HEK293T (cell line): ENCODE data around the gene AOPEP.

Experiments used
- CTCF ChIA-PET: fragments of 350-600 bp; formaldehyde crosslinking; extraction: SDS; loops from one replicate; lab custom pipeline; 2021; ENCODE audit warnings: antibody characterized with exemption, inconsistent platforms; lab: Yijun Ruan, JAX
- POLR2A ChIA-PET: fragments of 350-600 bp; formaldehyde crosslinking; extraction: SDS; loops from one replicate; lab custom pipeline; 2020; ENCODE audit warnings: antibody characterized with exemption, inconsistent platforms; lab: Yijun Ruan, JAX
- DNase-seq: peaks from one replicate; pipeline ENCODE4 v3.0.0; 2012; ENCODE audit warnings: mixed read lengths; ENCODE audit errors: extremely low spot score
- ARNT ChIP-seq: fragments of 450-650 bp; IDR thresholded peaks from 2 replicates; pipeline ENCODE4 v1.6.1; 2017; ENCODE audit warnings: mild to moderate bottlenecking
- BHLHE40 ChIP-seq: fragments of 450-650 bp; IDR thresholded peaks from 2 replicates; pipeline ENCODE4 v1.6.1; 2016; ENCODE audit warnings: mild to moderate bottlenecking, moderate library complexity, borderline replicate concordance
- CTBP1 ChIP-seq: fragments of 450-650 bp; IDR thresholded peaks from 2 replicates; pipeline ENCODE4 v1.6.1; 2016; ENCODE audit warnings: borderline replicate concordance
- ELF4 ChIP-seq: fragments of 450-650 bp; IDR thresholded peaks from 2 replicates; pipeline ENCODE4 v1.6.1; 2017; ENCODE audit warnings: antibody characterized with exemption
- FOXA1 ChIP-seq: fragments of 450-650 bp; IDR thresholded peaks from 2 replicates; pipeline ENCODE4 v1.6.1; 2016; ENCODE audit warnings: mild to moderate bottlenecking
- FOXK2 ChIP-seq: fragments of 450-650 bp; IDR thresholded peaks from 2 replicates; pipeline ENCODE4 v1.6.1; 2016; ENCODE audit warnings: mild to moderate bottlenecking
- FOXM1 ChIP-seq: fragments of 450-650 bp; IDR thresholded peaks from 2 replicates; pipeline ENCODE4 v1.6.1; 2017; ENCODE audit warnings: mild to moderate bottlenecking, borderline replicate concordance
- HDGF ChIP-seq: fragments of 450-650 bp; IDR thresholded peaks from 2 replicates; pipeline ENCODE4 v1.6.1; 2017; ENCODE audit warnings: antibody characterized with exemption, borderline replicate concordance
- L3MBTL2 ChIP-seq: fragments of 450-650 bp; conservative IDR thresholded peaks from 2 replicates; pipeline ENCODE4 v1.6.1; 2016; ENCODE audit warnings: mild to moderate bottlenecking
- LEF1 ChIP-seq: fragments of 450-650 bp; IDR thresholded peaks from 2 replicates; pipeline ENCODE4 v1.6.1; 2017; ENCODE audit warnings: mild to moderate bottlenecking, borderline replicate concordance
- NFRKB ChIP-seq: fragments of 450-650 bp; IDR thresholded peaks from 2 replicates; pipeline ENCODE4 v1.6.1; 2016; ENCODE audit warnings: mild to moderate bottlenecking, moderate library complexity
- SP1 ChIP-seq: fragments of 450-650 bp; IDR thresholded peaks from 2 replicates; pipeline ENCODE4 v1.6.1; 2017
- SUZ12 ChIP-seq: fragments of 450-650 bp; IDR thresholded peaks from 2 replicates; pipeline ENCODE4 v1.6.1; 2016; ENCODE audit warnings: mild to moderate bottlenecking
- TARDBP ChIP-seq: fragments of 450-650 bp; IDR thresholded peaks from 2 replicates; pipeline ENCODE4 v1.6.1; 2016
- ZNF384 ChIP-seq: fragments of 450-650 bp; IDR thresholded peaks from 2 replicates; pipeline ENCODE4 v1.6.1; 2016
- TF ChIP-seq, protein P1 (sequence below): fragments of 450-650 bp; IDR thresholded peaks from 2 replicates; pipeline ENCODE4 v1.6.1; 2016

The AOPEP gene, protein sequence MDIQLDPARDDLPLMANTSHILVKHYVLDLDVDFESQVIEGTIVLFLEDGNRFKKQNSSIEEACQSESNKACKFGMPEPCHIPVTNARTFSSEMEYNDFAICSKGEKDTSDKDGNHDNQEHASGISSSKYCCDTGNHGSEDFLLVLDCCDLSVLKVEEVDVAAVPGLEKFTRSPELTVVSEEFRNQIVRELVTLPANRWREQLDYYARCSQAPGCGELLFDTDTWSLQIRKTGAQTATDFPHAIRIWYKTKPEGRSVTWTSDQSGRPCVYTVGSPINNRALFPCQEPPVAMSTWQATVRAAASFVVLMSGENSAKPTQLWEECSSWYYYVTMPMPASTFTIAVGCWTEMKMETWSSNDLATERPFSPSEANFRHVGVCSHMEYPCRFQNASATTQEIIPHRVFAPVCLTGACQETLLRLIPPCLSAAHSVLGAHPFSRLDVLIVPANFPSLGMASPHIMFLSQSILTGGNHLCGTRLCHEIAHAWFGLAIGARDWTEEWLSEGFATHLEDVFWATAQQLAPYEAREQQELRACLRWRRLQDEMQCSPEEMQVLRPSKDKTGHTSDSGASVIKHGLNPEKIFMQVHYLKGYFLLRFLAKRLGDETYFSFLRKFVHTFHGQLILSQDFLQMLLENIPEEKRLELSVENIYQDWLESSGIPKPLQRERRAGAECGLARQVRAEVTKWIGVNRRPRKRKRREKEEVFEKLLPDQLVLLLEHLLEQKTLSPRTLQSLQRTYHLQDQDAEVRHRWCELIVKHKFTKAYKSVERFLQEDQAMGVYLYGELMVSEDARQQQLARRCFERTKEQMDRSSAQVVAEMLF

DNA sequence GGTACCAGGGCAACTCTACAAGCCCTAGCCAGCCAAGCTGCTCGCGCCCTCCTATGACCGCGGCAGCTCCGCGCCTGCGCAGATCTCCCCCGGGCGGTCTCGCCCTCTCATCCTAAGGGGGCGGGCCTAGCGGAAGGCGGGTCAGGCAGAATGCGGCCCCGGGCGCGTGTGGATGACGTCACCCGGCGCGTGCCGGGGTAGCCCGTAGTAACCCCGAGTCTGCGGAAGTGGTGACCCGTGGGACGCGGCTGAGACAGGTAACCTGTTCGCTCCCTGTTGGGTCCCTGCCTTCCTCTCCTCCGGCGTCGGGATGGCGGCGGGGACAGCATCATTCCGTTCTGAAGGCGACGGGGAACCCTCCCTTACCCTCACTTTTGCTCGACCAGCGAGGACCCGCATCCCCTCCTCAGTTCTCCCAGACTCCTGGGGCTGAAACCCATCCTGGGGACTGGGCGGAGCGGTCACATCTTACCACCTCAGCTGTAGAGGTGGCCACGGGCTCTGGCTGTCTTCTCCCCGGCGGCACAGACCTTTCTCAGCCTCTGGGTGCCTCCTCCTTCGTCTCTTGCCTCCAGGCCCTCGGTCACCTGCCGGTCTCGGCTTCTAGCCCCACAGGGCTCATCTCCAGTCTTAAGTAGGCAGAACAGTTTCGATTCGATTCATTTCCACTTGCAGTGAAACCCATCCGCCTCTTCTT lies at the start of gene AOPEP:
AOPEP (plus strand) TSS at position 205 of the 697 bp plus-strand sequence. CDS start 33,085 bp downstream, outside the sequence.
- POLR2A ChIA-PET: interaction anchor here (0.6 to 1.4 kb wide), 7 partner anchors 10 to 58 kb away, joined by 3 to 6 read pairs (median 3); no protein-coding TSS in a partner anchor
- CTCF ChIA-PET: interaction anchor here (1.1 kb wide), 1 partner anchor 21 kb away, joined by 3 read pairs; no protein-coding TSS in a partner anchor
- TF ChIP-seq ELF4 (peak; percentile 57; the same call in 1 of the 2 replicates), L3MBTL2 (peak; percentile 74), SUZ12 (no peak), ZNF384 (no peak)
- TF ChIP-seq, protein P1, sequence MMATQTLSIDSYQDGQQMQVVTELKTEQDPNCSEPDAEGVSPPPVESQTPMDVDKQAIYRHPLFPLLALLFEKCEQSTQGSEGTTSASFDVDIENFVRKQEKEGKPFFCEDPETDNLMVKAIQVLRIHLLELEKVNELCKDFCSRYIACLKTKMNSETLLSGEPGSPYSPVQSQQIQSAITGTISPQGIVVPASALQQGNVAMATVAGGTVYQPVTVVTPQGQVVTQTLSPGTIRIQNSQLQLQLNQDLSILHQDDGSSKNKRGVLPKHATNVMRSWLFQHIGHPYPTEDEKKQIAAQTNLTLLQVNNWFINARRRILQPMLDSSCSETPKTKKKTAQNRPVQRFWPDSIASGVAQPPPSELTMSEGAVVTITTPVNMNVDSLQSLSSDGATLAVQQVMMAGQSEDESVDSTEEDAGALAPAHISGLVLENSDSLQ: no peak
- DNase-seq: peak; percentile 99

DNA sequence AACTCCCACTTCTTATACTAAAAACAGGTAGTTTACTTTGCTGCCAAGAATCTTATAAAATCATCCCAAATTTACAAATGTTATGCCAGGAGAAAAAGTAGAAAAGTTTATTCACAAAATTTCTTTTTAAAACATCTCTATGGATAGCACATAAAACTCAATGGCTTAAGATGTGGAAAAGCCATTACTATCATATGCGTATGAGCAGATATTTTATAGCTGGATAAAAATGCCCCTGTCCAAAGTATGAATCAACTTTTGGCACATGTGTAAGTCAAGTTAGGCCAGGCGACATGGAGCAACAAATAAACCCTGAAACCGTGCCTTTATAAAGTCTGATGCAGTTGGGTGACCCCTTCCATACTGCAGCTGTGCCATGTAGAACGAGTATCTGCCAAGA lies 48.6 kb upstream of the AOPEP start:
- CTCF ChIA-PET: interaction anchor here (0.5 kb wide), 1 partner anchor 9 kb away, joined by 3 read pairs; no protein-coding TSS in a partner anchor
- DNase-seq: no peak
- POLR2A ChIA-PET: no interaction called here
- TF ChIP-seq SP1 (no peak), CTBP1 (no peak), ELF4 (no peak), ARNT (no peak), L3MBTL2 (no peak), FOXK2 (no peak), SUZ12 (no peak), FOXM1 (no peak)

DNA sequence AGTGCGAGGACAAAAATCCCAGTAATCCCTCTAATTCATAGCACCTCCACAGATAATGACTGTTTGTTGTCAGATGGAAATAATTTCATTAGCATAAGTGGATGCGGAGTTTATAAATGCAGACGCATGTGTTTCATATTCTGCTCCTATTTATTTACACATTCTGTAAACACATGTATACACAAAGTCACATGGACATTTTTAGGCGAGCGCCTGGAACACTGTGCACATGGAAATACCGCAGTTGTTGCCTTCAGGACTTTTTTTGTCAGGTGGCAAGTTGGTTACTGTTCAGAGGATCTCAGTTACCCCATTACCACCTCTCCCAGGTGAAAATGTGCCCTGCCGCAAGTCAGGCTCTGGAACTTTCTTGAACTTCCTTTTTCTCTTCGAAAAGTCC lies 46.9 kb upstream of the AOPEP start:
- POLR2A ChIA-PET: no interaction called here
- CTCF ChIA-PET: interaction anchor here (1.1 kb wide), 2 partner anchors 58 to 452 kb away, joined by 3 to 8 read pairs; no protein-coding TSS in a partner anchor
- no peak for TF ChIP-seq SUZ12
- DNase-seq: no peak

DNA sequence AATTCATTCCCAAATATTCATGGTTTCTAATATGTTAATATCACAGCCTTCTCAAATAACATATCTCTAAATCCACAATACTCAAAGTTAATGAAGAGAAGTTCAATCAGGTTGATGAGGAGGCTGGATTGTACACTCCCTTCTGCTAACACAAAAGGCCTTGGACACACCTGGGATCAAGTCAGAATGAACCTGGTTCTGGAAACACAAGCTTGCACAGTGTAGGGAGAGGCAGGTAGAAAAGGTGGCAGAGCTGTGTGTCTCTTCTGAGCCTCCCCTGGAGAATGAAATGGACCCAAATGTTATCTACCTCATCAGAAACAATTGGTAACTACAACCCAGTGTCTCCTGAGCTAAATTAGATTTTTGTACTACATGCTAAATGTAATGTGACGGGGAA lies 46.5 kb upstream of the AOPEP start:
- no peak for TF ChIP-seq FOXK2
- no peak for TF ChIP-seq ZNF384
- no peak for TF ChIP-seq ELF4
- TF ChIP-seq SUZ12: no peak
- no peak for TF ChIP-seq CTBP1
- no peak for TF ChIP-seq L3MBTL2
- no peak for TF ChIP-seq BHLHE40
- no peak for TF ChIP-seq ARNT
- no peak for TF ChIP-seq SP1
- no peak for TF ChIP-seq FOXA1
- TF ChIP-seq NFRKB: no peak
- ChIA-PET CTCF (interaction anchor here (1.1 to 2.5 kb wide), 5 partner anchors 11 to 451 kb away, joined by 3 to 13 read pairs (median 8); no protein-coding TSS in a partner anchor), POLR2A (no interaction called here)
- DNase-seq: no peak

DNA sequence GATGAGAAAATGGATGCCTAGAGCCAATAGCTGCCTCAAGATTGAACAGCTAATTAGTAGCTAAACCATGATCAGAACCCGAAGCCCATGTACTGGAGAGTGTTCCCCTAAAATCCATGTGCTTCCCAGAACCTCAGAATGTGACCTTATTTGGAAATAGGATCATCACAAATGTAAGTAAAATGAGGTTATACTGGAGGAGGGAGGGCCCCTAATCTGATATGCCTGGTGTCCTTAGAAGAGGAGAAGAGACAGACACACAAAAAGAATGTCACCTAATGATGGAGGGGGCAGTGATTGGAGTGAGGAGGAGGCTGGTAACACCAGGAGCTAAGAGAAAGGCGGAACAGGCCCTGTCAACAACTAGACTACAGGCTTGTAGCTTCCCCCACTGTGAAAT lies 45.9 kb upstream of the AOPEP start:
- ChIA-PET CTCF (interaction anchor here (0.6 to 2.5 kb wide), 12 partner anchors 12 to 487 kb away, joined by 3 to 13 read pairs (median 3); no protein-coding TSS in a partner anchor), POLR2A (no interaction called here)
- no peak for DNase-seq
- TF ChIP-seq FOXK2: no peak
- no peak for TF ChIP-seq LEF1
- TF ChIP-seq NFRKB: no peak
- TF ChIP-seq TARDBP: no peak
- TF ChIP-seq SUZ12: no peak
- no peak for TF ChIP-seq FOXM1
- no peak for TF ChIP-seq BHLHE40
- TF ChIP-seq FOXA1: no peak
- TF ChIP-seq ZNF384: no peak
- TF ChIP-seq, protein P1: no peak
- TF ChIP-seq ELF4: no peak
- no peak for TF ChIP-seq CTBP1
- no peak for TF ChIP-seq L3MBTL2
- no peak for TF ChIP-seq HDGF

DNA sequence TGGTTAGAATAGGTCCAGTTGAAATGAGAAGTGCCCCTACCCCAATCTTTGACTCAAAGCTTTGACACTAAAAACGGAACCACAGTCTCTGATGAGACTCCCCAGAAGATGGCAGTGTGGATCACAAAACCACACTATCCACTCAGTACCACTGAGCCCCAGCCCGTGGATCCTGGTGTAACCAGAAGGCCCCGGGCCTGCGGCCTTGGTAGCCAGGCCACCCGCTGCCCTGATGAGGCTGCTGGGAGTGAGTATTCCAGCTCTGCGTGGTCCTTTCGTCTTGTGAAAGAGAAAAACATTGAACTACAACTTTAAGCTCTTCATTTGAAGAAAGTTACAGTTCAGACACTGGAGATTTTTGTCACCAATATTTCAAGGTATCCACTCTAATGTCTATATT lies 45.0 kb upstream of the AOPEP start:
- DNase-seq: peak; percentile 72
- ChIA-PET CTCF (interaction anchor here (0.6 to 2.5 kb wide), 11 partner anchors 12 to 487 kb away, joined by 3 to 13 read pairs (median 5); no protein-coding TSS in a partner anchor), POLR2A (no interaction called here)
- TF ChIP-seq TARDBP: no peak
- no peak for TF ChIP-seq CTBP1
